SK-N-SH treated with all-trans-retinoic acid at 6 μM for 48 hours (cell line): ENCODE results near the gene MNT.

Source experiments
- ATAC-seq: fragments of 200-7000 bp; cut with Tn5 transposase; 3 replicates; pipeline ENCODE4 v1.9.1; 2020; ENCODE audit warnings: mild to moderate bottlenecking, moderate library complexity
- BACH2 ChIP-seq: fragments of 250-450 bp; sonication (Bioruptor Pico); IDR thresholded peaks from 2 replicates; pipeline ENCODE4 v1.9.0; 2021; ENCODE audit warnings: mild to moderate bottlenecking, borderline replicate concordance
- CSDC2 ChIP-seq: fragments of 250-450 bp; sonication (Bioruptor Pico); IDR thresholded peaks from 2 replicates; pipeline ENCODE4 v1.5.0; 2020; ENCODE audit warnings: mild to moderate bottlenecking, moderate library complexity
- GLIS3 ChIP-seq: fragments of 250-450 bp; sonication (Bioruptor Pico); IDR thresholded peaks from 2 replicates; pipeline ENCODE4 v1.5.0; 2020; ENCODE audit warnings: mild to moderate bottlenecking, moderate library complexity
- ISL1 ChIP-seq: fragments of 250-450 bp; sonication (Bioruptor Pico); IDR thresholded peaks from 2 replicates; pipeline ENCODE4 v2.1.2; 2022; ENCODE audit warnings: mild to moderate bottlenecking, moderate library complexity
- OSR1 ChIP-seq: fragments of 250-450 bp; sonication (Bioruptor Pico); IDR thresholded peaks from 2 replicates; pipeline ENCODE4 v1.8.0; 2022; ENCODE audit warnings: moderate library complexity, mild to moderate bottlenecking, inconsistent platforms
- PPARA ChIP-seq: fragments of 250-450 bp; sonication (Bioruptor Pico); IDR thresholded peaks from 2 replicates; pipeline ENCODE4 v1.5.0; 2020; ENCODE audit warnings: mild to moderate bottlenecking, borderline replicate concordance
- RARB ChIP-seq: fragments of 250-450 bp; sonication (Bioruptor Pico); IDR thresholded peaks from 2 replicates; pipeline ENCODE4 v1.8.0; 2021; ENCODE audit warnings: mild to moderate bottlenecking, moderate library complexity
- SNAI2 ChIP-seq: fragments of 250-450 bp; sonication (Bioruptor Pico); IDR thresholded peaks from 2 replicates; pipeline ENCODE4 v1.5.0; 2020; ENCODE audit warnings: mild to moderate bottlenecking, moderate library complexity
- TCF4 ChIP-seq: fragments of 250-450 bp; sonication (Bioruptor Pico); IDR thresholded peaks from 2 replicates; pipeline ENCODE4 v1.8.0; 2021; ENCODE audit warnings: mild to moderate bottlenecking, moderate library complexity, borderline replicate concordance
- TOX ChIP-seq: fragments of 250-450 bp; sonication (Bioruptor Pico); IDR thresholded peaks from 2 replicates; pipeline ENCODE4 v1.8.0; 2021; ENCODE audit warnings: mild to moderate bottlenecking, moderate library complexity, borderline replicate concordance
- ZC3H10 ChIP-seq: fragments of 250-450 bp; sonication (Bioruptor Pico); IDR thresholded peaks from 2 replicates; pipeline ENCODE4 v1.5.1; 2021; ENCODE audit warnings: mild to moderate bottlenecking, moderate library complexity
- ZFP3 ChIP-seq: fragments of 250-450 bp; sonication (Bioruptor Pico); IDR thresholded peaks from 2 replicates; pipeline ENCODE4 v1.5.0; 2020; ENCODE audit warnings: mild to moderate bottlenecking, moderate library complexity
- ZFP30 ChIP-seq: fragments of 450-650 bp; formaldehyde crosslinking; IDR thresholded peaks from 2 replicates; pipeline ENCODE4 v1.5.0; 2022; ENCODE audit warnings: mild to moderate bottlenecking, moderate library complexity
- ZNF565 ChIP-seq: fragments of 450-650 bp; formaldehyde crosslinking; conservative IDR thresholded peaks from 2 replicates; pipeline ENCODE4 v1.5.0; 2020; ENCODE audit warnings: low read depth, mild to moderate bottlenecking, moderate library complexity
- ZNF70 ChIP-seq: fragments of 450-650 bp; formaldehyde crosslinking; IDR thresholded peaks from 2 replicates; pipeline ENCODE4 v1.5.0; 2020; ENCODE audit warnings: mild to moderate bottlenecking, moderate library complexity
- ZNF8 ChIP-seq: fragments of 450-650 bp; formaldehyde crosslinking; IDR thresholded peaks from 2 replicates; pipeline ENCODE4 v1.5.0; 2020; ENCODE audit warnings: mild to moderate bottlenecking, moderate library complexity
- TF ChIP-seq, protein P1 (sequence below): fragments of 250-450 bp; sonication (Bioruptor Pico); IDR thresholded peaks from 2 replicates; pipeline ENCODE4 v1.5.1; 2020; ENCODE audit warnings: low read depth, mild to moderate bottlenecking, moderate library complexity
- TF ChIP-seq, protein P2 (sequence below): fragments of 250-450 bp; sonication (Bioruptor Pico); IDR thresholded peaks from 2 replicates; pipeline ENCODE4 v1.8.0; 2021; ENCODE audit warnings: low read depth, mild to moderate bottlenecking, moderate library complexity, borderline replicate concordance
- TF ChIP-seq, protein P3 (sequence below): fragments of 250-450 bp; sonication (Bioruptor Pico); IDR thresholded peaks from 2 replicates; pipeline ENCODE4 v1.5.1; 2021; ENCODE audit warnings: mild to moderate bottlenecking, moderate library complexity
- TF ChIP-seq, protein P4 (sequence below): fragments of 250-450 bp; sonication (Bioruptor Pico); IDR thresholded peaks from 2 replicates; pipeline ENCODE4 v1.5.0; 2020; ENCODE audit warnings: mild to moderate bottlenecking, moderate library complexity
- TF ChIP-seq, protein P5 (sequence below): fragments of 250-450 bp; sonication (Bioruptor Pico); IDR thresholded peaks from 2 replicates; pipeline ENCODE4 v1.8.0; 2020; ENCODE audit warnings: mild to moderate bottlenecking, moderate library complexity, borderline replicate concordance

MNT gene

DNA sequence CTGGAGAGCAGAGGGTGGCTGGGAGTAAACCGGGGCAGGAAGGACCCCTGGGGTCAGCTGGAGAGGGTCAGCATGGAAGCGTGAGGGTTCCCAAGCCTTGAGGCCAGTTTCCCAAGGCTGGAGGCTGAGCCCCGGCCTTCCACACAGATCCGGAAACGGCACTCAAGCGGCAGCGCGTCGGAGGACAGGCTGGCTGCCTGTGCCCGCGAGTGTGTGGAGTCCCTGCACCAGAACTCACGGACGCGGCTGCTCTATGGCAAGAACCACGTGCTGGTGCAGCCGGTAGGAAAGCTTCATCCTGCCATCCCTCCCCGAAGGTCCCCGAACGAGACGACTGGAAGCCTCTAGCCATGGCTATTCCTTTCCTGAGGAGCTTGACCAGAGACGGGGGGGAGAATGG, 37.5 kb downstream of the MNT start:
- ATAC-seq: no peak
- no peak for TF ChIP-seq ISL1 (CRISPR knock-in tag)

DNA sequence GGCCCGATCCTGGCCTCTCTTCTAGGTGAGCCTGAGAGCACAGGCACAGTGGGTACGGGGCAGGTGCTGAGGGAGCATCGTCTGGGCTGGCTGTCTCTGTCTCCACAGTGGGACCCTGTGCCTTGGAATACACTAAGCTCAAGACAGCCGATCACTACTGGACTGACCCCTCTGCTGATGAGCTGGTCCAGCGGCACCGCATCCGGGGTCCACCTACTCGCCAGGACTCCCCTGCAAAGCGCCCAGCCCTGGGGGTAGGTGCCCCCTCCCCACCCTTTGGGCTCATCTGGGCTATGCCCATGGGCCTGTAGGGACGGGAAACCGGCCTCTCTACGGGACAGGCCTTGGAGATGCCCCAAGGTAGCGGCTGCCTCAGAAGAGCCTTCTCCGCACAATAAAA, 38.0 kb downstream of the MNT start:
- TF ChIP-seq TCF4 (CRISPR knock-in tag) (no peak), TOX (CRISPR knock-in tag) (no peak), ZFP3 (CRISPR knock-in tag) (no peak), CSDC2 (CRISPR knock-in tag) (no peak), ZNF565 (CRISPR knock-in tag) (no peak), OSR1 (no peak), GLIS3 (CRISPR knock-in tag) (no peak)
- TF ChIP-seq, protein P1, sequence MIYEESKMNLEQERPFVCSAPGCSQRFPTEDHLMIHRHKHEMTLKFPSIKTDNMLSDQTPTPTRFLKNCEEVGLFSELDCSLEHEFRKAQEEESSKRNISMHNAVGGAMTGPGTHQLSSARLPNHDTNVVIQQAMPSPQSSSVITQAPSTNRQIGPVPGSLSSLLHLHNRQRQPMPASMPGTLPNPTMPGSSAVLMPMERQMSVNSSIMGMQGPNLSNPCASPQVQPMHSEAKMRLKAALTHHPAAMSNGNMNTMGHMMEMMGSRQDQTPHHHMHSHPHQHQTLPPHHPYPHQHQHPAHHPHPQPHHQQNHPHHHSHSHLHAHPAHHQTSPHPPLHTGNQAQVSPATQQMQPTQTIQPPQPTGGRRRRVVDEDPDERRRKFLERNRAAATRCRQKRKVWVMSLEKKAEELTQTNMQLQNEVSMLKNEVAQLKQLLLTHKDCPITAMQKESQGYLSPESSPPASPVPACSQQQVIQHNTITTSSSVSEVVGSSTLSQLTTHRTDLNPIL: no peak
- TF ChIP-seq, protein P2, sequence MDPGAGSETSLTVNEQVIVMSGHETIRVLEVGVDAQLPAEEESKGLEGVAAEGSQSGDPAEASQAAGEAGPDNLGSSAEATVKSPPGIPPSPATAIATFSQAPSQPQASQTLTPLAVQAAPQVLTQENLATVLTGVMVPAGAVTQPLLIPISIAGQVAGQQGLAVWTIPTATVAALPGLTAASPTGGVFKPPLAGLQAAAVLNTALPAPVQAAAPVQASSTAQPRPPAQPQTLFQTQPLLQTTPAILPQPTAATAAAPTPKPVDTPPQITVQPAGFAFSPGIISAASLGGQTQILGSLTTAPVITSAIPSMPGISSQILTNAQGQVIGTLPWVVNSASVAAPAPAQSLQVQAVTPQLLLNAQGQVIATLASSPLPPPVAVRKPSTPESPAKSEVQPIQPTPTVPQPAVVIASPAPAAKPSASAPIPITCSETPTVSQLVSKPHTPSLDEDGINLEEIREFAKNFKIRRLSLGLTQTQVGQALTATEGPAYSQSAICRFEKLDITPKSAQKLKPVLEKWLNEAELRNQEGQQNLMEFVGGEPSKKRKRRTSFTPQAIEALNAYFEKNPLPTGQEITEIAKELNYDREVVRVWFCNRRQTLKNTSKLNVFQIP (CRISPR knock-in tag): no peak
- no peak for ATAC-seq

DNA sequence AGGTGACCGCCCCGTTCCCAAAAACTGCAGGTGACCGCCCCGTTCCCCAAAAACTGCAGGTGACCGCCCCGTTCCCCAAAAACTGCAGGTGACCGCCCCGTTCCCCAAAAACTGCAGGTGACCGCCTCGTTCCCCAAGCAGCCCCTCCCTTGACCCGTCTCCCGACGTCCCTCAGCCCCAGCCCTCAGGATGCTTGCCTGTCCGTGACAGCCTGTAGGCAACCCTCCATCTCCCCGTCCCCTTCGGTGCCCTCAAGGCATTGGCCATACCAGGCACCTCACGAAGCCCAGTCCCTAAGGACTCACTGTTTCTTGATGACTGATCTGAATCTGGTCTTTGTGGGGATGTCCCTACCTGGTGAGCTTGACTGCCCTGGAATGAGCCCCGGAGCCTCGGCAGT, 38.4 kb downstream of the MNT start:
- TF ChIP-seq ZNF70 (CRISPR knock-in tag) (no peak), BACH2 (CRISPR knock-in tag) (no peak), SNAI2 (no peak), RARB (CRISPR knock-in tag) (no peak), ZFP3 (CRISPR knock-in tag) (no peak), CSDC2 (CRISPR knock-in tag) (no peak), GLIS3 (CRISPR knock-in tag) (no peak), ZNF565 (CRISPR knock-in tag) (no peak), ZNF8 (CRISPR knock-in tag) (no peak), TCF4 (CRISPR knock-in tag) (no peak), ZFP30 (CRISPR knock-in tag) (no peak), PPARA (no peak), OSR1 (no peak), ZC3H10 (CRISPR knock-in tag) (no peak)
- TF ChIP-seq, protein P3, sequence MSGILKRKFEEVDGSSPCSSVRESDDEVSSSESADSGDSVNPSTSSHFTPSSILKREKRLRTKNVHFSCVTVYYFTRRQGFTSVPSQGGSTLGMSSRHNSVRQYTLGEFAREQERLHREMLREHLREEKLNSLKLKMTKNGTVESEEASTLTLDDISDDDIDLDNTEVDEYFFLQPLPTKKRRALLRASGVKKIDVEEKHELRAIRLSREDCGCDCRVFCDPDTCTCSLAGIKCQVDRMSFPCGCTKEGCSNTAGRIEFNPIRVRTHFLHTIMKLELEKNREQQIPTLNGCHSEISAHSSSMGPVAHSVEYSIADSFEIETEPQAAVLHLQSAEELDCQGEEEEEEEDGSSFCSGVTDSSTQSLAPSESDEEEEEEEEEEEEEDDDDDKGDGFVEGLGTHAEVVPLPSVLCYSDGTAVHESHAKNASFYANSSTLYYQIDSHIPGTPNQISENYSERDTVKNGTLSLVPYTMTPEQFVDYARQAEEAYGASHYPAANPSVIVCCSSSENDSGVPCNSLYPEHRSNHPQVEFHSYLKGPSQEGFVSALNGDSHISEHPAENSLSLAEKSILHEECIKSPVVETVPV (CRISPR knock-in tag): no peak
- TF ChIP-seq, protein P4, sequence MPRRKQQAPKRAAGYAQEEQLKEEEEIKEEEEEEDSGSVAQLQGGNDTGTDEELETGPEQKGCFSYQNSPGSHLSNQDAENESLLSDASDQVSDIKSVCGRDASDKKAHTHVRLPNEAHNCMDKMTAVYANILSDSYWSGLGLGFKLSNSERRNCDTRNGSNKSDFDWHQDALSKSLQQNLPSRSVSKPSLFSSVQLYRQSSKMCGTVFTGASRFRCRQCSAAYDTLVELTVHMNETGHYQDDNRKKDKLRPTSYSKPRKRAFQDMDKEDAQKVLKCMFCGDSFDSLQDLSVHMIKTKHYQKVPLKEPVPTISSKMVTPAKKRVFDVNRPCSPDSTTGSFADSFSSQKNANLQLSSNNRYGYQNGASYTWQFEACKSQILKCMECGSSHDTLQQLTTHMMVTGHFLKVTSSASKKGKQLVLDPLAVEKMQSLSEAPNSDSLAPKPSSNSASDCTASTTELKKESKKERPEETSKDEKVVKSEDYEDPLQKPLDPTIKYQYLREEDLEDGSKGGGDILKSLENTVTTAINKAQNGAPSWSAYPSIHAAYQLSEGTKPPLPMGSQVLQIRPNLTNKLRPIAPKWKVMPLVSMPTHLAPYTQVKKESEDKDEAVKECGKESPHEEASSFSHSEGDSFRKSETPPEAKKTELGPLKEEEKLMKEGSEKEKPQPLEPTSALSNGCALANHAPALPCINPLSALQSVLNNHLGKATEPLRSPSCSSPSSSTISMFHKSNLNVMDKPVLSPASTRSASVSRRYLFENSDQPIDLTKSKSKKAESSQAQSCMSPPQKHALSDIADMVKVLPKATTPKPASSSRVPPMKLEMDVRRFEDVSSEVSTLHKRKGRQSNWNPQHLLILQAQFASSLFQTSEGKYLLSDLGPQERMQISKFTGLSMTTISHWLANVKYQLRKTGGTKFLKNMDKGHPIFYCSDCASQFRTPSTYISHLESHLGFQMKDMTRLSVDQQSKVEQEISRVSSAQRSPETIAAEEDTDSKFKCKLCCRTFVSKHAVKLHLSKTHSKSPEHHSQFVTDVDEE: no peak
- TF ChIP-seq, protein P5, sequence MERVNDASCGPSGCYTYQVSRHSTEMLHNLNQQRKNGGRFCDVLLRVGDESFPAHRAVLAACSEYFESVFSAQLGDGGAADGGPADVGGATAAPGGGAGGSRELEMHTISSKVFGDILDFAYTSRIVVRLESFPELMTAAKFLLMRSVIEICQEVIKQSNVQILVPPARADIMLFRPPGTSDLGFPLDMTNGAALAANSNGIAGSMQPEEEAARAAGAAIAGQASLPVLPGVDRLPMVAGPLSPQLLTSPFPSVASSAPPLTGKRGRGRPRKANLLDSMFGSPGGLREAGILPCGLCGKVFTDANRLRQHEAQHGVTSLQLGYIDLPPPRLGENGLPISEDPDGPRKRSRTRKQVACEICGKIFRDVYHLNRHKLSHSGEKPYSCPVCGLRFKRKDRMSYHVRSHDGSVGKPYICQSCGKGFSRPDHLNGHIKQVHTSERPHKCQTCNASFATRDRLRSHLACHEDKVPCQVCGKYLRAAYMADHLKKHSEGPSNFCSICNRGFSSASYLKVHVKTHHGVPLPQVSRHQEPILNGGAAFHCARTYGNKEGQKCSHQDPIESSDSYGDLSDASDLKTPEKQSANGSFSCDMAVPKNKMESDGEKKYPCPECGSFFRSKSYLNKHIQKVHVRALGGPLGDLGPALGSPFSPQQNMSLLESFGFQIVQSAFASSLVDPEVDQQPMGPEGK (CRISPR knock-in tag): no peak
- TF ChIP-seq, protein P2 (CRISPR knock-in tag): no peak
- TF ChIP-seq, protein P1: no peak
- ATAC-seq: no peak
